Measurements from ENCODE around the gene KCTD16.

DNA sequence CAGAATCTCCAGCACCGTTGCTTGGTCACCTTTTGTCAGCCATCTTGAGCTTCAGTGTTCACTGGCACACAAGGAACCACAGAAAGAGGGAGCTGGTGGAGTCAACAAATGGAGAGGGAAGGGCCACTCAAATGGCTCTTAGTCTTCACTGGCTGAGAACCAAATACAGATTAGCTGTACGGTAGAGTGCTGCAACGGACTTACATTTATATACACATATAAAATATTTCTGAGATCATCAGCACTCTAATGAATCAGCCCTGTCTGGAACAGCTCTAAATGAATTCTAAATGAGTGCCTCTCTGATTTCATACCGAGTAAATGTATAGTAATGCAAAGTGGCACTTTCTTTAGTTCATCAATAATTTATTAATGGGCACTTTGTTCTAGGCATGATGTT lies 24.8 kb downstream of the KCTD16 start:
- TF ChIP-seq, protein P1, sequence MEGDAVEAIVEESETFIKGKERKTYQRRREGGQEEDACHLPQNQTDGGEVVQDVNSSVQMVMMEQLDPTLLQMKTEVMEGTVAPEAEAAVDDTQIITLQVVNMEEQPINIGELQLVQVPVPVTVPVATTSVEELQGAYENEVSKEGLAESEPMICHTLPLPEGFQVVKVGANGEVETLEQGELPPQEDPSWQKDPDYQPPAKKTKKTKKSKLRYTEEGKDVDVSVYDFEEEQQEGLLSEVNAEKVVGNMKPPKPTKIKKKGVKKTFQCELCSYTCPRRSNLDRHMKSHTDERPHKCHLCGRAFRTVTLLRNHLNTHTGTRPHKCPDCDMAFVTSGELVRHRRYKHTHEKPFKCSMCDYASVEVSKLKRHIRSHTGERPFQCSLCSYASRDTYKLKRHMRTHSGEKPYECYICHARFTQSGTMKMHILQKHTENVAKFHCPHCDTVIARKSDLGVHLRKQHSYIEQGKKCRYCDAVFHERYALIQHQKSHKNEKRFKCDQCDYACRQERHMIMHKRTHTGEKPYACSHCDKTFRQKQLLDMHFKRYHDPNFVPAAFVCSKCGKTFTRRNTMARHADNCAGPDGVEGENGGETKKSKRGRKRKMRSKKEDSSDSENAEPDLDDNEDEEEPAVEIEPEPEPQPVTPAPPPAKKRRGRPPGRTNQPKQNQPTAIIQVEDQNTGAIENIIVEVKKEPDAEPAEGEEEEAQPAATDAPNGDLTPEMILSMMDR (IDR thresholded peaks at IDR 0.05) = no peak
- TF ChIP-seq POLR2A (IDR thresholded peaks at IDR 0.05) = no peak

All from Peyer's patch (tissue), 4 donors.